WTC11 (cell line): ENCODE measurements around the gene GPR82. TPM values are rescaled to one million over a fixed set of nuclear protein-coding genes. Genes with fewer than 3 reads are reported as not detected.
A peak's percentile ranks its signal among the peaks of the same experiment; 100 is the strongest.

Source experiments
- ATAC-seq: fragments of 200-7000 bp; cut with Tn5 transposase; 2 replicates; pipeline ENCODE4 v1.10.0; 2021; ENCODE audit warnings: mild to moderate bottlenecking, moderate library complexity
- CTCF ChIA-PET: fragments of 300-600 bp; sonication (Branson Sonifier 250); formaldehyde crosslinking; loops from one replicate; lab custom pipeline; 2021; ENCODE audit warnings: antibody characterized with exemption; lab: Charles Lee
- POLR2A ChIA-PET: fragments of 350-600 bp; sonication (Branson Sonifier 250); formaldehyde crosslinking; loops from one replicate; lab custom pipeline; 2021; ENCODE audit warnings: antibody characterized with exemption; lab: Charles Lee
- DNase-seq: peaks from one replicate; pipeline ENCODE4 v3.0.0; 2021; ENCODE audit warnings: low spot score
- H3K27ac Mint-ChIP-seq: 2 replicates; pipeline ENCODE4 v1.8.0; 2021; ENCODE audit warnings: mixed read lengths
- H3K27me3 Mint-ChIP-seq: 2 replicates; pipeline ENCODE4 v1.8.0; 2021; ENCODE audit warnings: low read depth, mild to moderate bottlenecking, moderate library complexity, mixed read lengths
- H3K36me3 Mint-ChIP-seq: 2 replicates; pipeline ENCODE4 v1.8.0; 2021; ENCODE audit warnings: mixed read lengths
- H3K4me1 Mint-ChIP-seq: 2 replicates; pipeline ENCODE4 v1.8.0; 2022; ENCODE audit warnings: mixed read lengths
- H3K4me3 Mint-ChIP-seq: 2 replicates; pipeline ENCODE4 v1.8.0; 2021; ENCODE audit warnings: mild to moderate bottlenecking, moderate library complexity, mixed read lengths
- H3K9me3 Mint-ChIP-seq: 2 replicates; pipeline ENCODE4 v1.8.0; 2021; ENCODE audit warnings: mixed read lengths
- ATF2 ChIP-seq: sonication (generic); formaldehyde crosslinking; IDR thresholded peaks from 2 replicates; pipeline ENCODE4 v1.8.1; 2022; ENCODE audit warnings: low read depth, missing genetic modification reagents, borderline replicate concordance
- FOXK1 ChIP-seq: sonication (generic); formaldehyde crosslinking; IDR thresholded peaks from 2 replicates; pipeline ENCODE4 v1.8.0; 2022; ENCODE audit warnings: mild to moderate bottlenecking, moderate library complexity, missing genetic modification reagents
- FOXP4 ChIP-seq: sonication (generic); formaldehyde crosslinking; IDR thresholded peaks from 2 replicates; pipeline ENCODE4 v1.8.0; 2022; ENCODE audit warnings: mild to moderate bottlenecking, missing genetic modification reagents
- GTF2I ChIP-seq: fragments of 250-450 bp; sonication (Bioruptor Pico); conservative IDR thresholded peaks from 2 replicates; pipeline ENCODE4 v1.4.0; 2021; ENCODE audit warnings: mild to moderate bottlenecking
- JAZF1 ChIP-seq: fragments of 250-450 bp; sonication (Bioruptor Pico); IDR thresholded peaks from 2 replicates; pipeline ENCODE4 v1.9.0; 2021; ENCODE audit warnings: moderate library complexity, mild to moderate bottlenecking, inconsistent platforms
- MLX ChIP-seq: sonication (generic); formaldehyde crosslinking; IDR thresholded peaks from 2 replicates; pipeline ENCODE4 v1.8.1; 2023; ENCODE audit warnings: mild to moderate bottlenecking, missing genetic modification reagents, moderate library complexity
- MXD4 ChIP-seq: fragments of 250-450 bp; sonication (Bioruptor Pico); IDR thresholded peaks from 2 replicates; pipeline ENCODE4 v1.8.0; 2021; ENCODE audit warnings: mild to moderate bottlenecking, moderate library complexity, borderline replicate concordance
- NFE2L1 ChIP-seq: sonication (generic); formaldehyde crosslinking; IDR thresholded peaks from 2 replicates; pipeline ENCODE4 v1.8.1; 2023; ENCODE audit warnings: missing genetic modification reagents
- OVOL2 ChIP-seq: fragments of 250-450 bp; sonication (Bioruptor Pico); IDR thresholded peaks from 2 replicates; pipeline ENCODE4 v1.9.0; 2021; ENCODE audit warnings: mild to moderate bottlenecking, borderline replicate concordance
- RORB ChIP-seq: fragments of 250-450 bp; sonication (Bioruptor Pico); IDR thresholded peaks from 2 replicates; pipeline ENCODE4 v1.9.0; 2021; ENCODE audit warnings: mild to moderate bottlenecking
- ZNF263 ChIP-seq: sonication (generic); formaldehyde crosslinking; IDR thresholded peaks from 2 replicates; pipeline ENCODE4 v1.8.1; 2022; ENCODE audit warnings: low read depth, mild to moderate bottlenecking, moderate library complexity, missing genetic modification reagents
- total RNA-seq: library from RNA; stranded (reverse); gene quantifications from 3 replicates; pipeline ENCODE4 v1.2.3, GENCODE V29; 2021
- TF ChIP-seq, protein P1 (sequence below): sonication (generic); formaldehyde crosslinking; IDR thresholded peaks from 2 replicates; pipeline ENCODE4 v1.8.1; 2023; ENCODE audit warnings: mild to moderate bottlenecking, missing genetic modification reagents, moderate library complexity
- TF ChIP-seq, protein P2 (sequence below): fragments of 200-600 bp; IDR thresholded peaks from 2 replicates; pipeline ENCODE4 v1.8.0; 2022; ENCODE audit warnings: antibody characterized with exemption
- TF ChIP-seq, protein P3 (sequence below): fragments of 250-450 bp; sonication (Bioruptor Pico); IDR thresholded peaks from 2 replicates; pipeline ENCODE4 v1.9.0; 2021; ENCODE audit warnings: mild to moderate bottlenecking
- TF ChIP-seq, protein P4 (sequence below): fragments of 250-450 bp; sonication (Bioruptor Pico); IDR thresholded peaks from 2 replicates; pipeline ENCODE4 v1.9.0; 2021; ENCODE audit warnings: mild to moderate bottlenecking

GPR82 gene
- total RNA-seq, 1 experiment from 2014 or later: not detected

DNA sequence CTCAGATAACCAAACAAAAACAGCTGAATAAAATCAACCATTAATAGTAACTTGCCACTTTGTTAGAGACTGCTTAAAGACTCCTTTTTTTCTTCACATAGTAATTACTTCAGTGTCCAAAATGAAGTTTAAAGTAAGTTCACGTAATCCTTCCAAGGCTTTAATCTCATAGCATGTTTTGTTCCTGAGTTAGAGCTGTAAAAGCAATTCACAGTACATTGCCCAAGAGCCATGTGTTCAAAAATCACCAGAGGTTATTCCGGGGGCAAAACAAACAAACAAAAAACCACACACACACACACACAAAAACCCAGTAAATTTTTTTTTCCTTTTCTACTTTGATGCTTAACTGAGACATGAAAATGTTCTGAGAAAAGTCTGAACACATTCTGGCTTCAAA is 6.1 kb downstream of the GPR82 start:
- H3K36me3 Mint-ChIP-seq: no peaks in the 10 kb centered on the region
- no peak for TF ChIP-seq MLX (CRISPR knock-in tag)
- CTCF ChIA-PET: no interaction called here

GRCh38 chrX:41732260-41732659 is 8.3 kb downstream of the GPR82 start:
- no peak for DNase-seq
- CTCF ChIA-PET: no interaction called here
- H3K27ac Mint-ChIP-seq: peak overlapping the region; percentile 55

More for the DNA sequence above, 6.1 kb downstream of the GPR82 start:
- POLR2A ChIA-PET: no interaction called here
- no peak overlapping the region for H3K4me3 Mint-ChIP-seq
- no peaks in the 10 kb centered on the region for H3K9me3 Mint-ChIP-seq
- H3K27me3 Mint-ChIP-seq: no peaks in the 10 kb centered on the region
- H3K27ac Mint-ChIP-seq: no peak overlapping the region
- DNase-seq (no peak), ATAC-seq (no peak)
- peaks cover 10% of the 10 kb centered on the region for H3K4me1 Mint-ChIP-seq

More at GRCh38 chrX:41732260-41732659, 8.3 kb downstream of the GPR82 start:
- POLR2A ChIA-PET: interaction anchor here (0.7 kb wide), 2 partner anchors 22 to 208 kb away, joined by 3 to 4 read pairs; no protein-coding TSS in a partner anchor
- Mint-ChIP-seq H3K9me3 (no peaks in the 10 kb centered on the region), H3K4me3 (no peak overlapping the region), H3K27me3 (no peaks in the 10 kb centered on the region), H3K36me3 (no peaks in the 10 kb centered on the region), H3K4me1 (peaks cover 10% of the 10 kb centered on the region)
- peak; percentile 67 for ATAC-seq
- TF ChIP-seq, protein P1, sequence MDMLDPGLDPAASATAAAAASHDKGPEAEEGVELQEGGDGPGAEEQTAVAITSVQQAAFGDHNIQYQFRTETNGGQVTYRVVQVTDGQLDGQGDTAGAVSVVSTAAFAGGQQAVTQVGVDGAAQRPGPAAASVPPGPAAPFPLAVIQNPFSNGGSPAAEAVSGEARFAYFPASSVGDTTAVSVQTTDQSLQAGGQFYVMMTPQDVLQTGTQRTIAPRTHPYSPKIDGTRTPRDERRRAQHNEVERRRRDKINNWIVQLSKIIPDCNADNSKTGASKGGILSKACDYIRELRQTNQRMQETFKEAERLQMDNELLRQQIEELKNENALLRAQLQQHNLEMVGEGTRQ (CRISPR knock-in tag): no peak
- TF ChIP-seq FOXK1 (CRISPR knock-in tag): no peak
- no peak for TF ChIP-seq OVOL2
- TF ChIP-seq ATF2 (CRISPR knock-in tag): no peak
- TF ChIP-seq GTF2I: no peak
- TF ChIP-seq, protein P2, sequence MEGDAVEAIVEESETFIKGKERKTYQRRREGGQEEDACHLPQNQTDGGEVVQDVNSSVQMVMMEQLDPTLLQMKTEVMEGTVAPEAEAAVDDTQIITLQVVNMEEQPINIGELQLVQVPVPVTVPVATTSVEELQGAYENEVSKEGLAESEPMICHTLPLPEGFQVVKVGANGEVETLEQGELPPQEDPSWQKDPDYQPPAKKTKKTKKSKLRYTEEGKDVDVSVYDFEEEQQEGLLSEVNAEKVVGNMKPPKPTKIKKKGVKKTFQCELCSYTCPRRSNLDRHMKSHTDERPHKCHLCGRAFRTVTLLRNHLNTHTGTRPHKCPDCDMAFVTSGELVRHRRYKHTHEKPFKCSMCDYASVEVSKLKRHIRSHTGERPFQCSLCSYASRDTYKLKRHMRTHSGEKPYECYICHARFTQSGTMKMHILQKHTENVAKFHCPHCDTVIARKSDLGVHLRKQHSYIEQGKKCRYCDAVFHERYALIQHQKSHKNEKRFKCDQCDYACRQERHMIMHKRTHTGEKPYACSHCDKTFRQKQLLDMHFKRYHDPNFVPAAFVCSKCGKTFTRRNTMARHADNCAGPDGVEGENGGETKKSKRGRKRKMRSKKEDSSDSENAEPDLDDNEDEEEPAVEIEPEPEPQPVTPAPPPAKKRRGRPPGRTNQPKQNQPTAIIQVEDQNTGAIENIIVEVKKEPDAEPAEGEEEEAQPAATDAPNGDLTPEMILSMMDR: no peak
- no peak for TF ChIP-seq JAZF1 (CRISPR knock-in tag)
- TF ChIP-seq, protein P3, sequence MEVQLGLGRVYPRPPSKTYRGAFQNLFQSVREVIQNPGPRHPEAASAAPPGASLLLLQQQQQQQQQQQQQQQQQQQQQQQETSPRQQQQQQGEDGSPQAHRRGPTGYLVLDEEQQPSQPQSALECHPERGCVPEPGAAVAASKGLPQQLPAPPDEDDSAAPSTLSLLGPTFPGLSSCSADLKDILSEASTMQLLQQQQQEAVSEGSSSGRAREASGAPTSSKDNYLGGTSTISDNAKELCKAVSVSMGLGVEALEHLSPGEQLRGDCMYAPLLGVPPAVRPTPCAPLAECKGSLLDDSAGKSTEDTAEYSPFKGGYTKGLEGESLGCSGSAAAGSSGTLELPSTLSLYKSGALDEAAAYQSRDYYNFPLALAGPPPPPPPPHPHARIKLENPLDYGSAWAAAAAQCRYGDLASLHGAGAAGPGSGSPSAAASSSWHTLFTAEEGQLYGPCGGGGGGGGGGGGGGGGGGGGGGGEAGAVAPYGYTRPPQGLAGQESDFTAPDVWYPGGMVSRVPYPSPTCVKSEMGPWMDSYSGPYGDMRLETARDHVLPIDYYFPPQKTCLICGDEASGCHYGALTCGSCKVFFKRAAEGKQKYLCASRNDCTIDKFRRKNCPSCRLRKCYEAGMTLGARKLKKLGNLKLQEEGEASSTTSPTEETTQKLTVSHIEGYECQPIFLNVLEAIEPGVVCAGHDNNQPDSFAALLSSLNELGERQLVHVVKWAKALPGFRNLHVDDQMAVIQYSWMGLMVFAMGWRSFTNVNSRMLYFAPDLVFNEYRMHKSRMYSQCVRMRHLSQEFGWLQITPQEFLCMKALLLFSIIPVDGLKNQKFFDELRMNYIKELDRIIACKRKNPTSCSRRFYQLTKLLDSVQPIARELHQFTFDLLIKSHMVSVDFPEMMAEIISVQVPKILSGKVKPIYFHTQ (CRISPR knock-in tag): no peak
- TF ChIP-seq RORB (CRISPR knock-in tag): no peak
- TF ChIP-seq, protein P4, sequence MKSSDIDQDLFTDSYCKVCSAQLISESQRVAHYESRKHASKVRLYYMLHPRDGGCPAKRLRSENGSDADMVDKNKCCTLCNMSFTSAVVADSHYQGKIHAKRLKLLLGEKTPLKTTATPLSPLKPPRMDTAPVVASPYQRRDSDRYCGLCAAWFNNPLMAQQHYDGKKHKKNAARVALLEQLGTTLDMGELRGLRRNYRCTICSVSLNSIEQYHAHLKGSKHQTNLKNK (CRISPR knock-in tag): no peak
- TF ChIP-seq NFE2L1 (CRISPR knock-in tag): no peak
- TF ChIP-seq ZNF263 (CRISPR knock-in tag): no peak
- no peak for TF ChIP-seq FOXP4 (CRISPR knock-in tag)
- no peak for TF ChIP-seq MXD4 (CRISPR knock-in tag)
